HT-29 (cell line): ENCODE results near the gene PCIF1. TPM values are rescaled to one million over a fixed set of nuclear protein-coding genes. Genes with fewer than 3 reads are reported as not detected.
"Not testable (repeated sequence)": the region's sequence is repeated elsewhere in the genome, so short reads cannot be mapped to it uniquely, and the experiment has no call there.

ENCODE experiments used
- DNase-seq: peaks from one replicate; pipeline ENCODE4 v3.0.0-alpha.2; 2015; ENCODE audit warnings: low spot score
- total RNA-seq: library from RNA; depleted of rRNA; stranded (reverse); fragments of >200 nt; shearing (Covaris generic); gene quantifications from 2 replicates; pipeline ENCODE4 v1.2.3, GENCODE V29; 2014; rRNA removed

The PCIF1 gene
- total RNA-seq, 1 experiment from 2014 or later: 31.7 TPM

DNA sequence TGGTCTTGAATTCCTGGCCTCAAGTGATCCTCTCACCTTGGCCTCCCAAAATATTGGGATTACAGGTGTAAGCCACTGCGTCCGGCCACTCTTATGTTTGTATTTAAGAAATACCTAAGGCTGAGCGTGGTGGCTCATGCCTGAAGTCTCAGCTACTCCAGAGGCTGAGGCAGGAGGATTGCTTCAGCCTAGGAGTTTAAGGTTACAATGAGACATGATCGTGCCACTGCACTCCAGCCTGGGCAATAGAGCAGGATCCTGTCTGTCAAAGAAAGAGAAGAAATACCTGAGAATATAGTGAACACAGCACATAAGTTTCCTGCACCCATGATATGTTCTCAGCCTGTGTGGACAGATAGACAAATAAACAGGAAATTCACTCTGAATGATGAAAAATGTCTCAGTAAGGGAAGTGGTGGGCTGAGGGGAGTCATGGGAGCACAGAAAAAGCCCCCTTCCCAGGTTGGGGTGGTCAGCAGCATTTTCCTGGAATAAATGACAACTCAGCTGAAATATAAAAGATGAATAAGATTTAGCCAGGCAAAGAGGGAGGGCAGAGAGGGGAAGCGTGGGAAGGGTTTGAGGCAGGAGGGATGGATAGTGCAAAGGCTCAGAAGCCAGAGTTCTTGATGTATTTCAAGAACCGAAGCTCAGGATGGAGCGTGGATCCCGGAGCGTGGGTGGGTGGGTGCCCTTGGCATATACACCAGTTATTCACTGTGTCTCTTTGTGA is 60.4 kb downstream of the PCIF1 start:
- no peak for DNase-seq

DNA sequence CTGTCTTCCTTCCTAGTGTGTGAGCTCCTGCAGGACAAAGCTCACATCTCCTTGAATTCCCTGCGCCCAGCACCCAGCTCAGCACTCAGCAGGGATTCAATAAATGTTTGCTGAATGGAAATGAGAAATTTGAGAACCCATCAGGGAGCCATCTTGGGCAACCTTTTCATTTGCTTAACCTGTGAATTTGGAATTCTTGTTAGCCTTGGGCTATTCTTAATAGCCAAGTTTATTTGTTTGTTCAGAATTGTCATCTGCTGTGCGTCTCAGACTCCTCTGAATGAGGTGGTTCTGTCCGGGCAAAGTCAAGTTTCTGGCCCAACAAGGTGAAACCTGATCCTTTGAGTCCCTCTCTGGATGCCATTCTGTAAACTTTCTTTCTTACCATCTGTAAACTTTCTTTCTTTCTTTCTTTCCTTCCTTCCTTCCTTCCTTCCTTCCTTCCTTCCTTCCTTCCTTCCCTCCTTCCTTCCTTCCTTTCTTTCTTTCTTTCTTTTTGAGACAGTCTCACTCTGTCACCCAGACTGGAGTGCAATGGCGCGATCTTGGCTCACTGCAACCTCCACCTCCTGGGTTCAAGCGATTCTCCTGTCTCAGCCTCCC is 61.1 kb downstream of the PCIF1 start:
- not testable (repeated sequence) for DNase-seq

DNA sequence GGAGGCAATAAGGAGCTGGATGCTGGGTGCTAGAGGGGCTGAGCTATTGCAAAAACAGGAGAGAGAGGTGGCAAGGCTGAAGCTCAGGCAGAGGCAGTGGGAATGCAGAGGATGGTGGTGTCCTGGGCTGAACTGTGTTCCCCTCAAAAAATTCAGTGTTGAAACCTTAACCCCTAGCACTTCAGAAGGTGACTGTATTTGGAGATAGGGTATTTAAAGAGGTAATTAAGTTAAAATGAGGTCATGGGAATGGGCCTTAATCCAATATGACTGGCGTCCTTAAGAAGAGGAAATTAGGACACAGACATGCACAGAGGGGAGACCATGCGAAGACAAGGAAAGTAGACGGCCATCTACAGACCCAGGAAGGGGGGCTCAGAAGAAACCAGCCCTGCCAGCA is 62.7 kb downstream of the PCIF1 start:
- DNase-seq: no peak

Other genes starting within 250 kb of the PCIF1 start
- gene WFDC13, start 232.6 kb upstream of the PCIF1 start, total RNA-seq: not detected in 2 replicates
- not detected in 2 replicates for gene WFDC10B, start 229.7 kb upstream of the PCIF1 start, total RNA-seq
- not detected in 2 replicates for gene SPINT4, start 212.3 kb upstream of the PCIF1 start, total RNA-seq
- gene WFDC3, start 142.8 kb upstream of the PCIF1 start, total RNA-seq: not detected in 2 replicates
- gene DNTTIP1, start 142.7 kb upstream of the PCIF1 start, total RNA-seq: 26.2 and 33.2 TPM in 2 replicates
- 284 and 289 TPM in 2 replicates for gene UBE2C, start 122.0 kb upstream of the PCIF1 start, total RNA-seq
- gene TNNC2, start 107.4 kb upstream of the PCIF1 start, total RNA-seq: 0.15 and 0.18 TPM in 2 replicates
- 30.8 and 31.2 TPM in 2 replicates for gene SNX21, start 100.9 kb upstream of the PCIF1 start, total RNA-seq
- gene ACOT8, start 77.3 kb upstream of the PCIF1 start, total RNA-seq: 93.1 and 95.4 TPM in 2 replicates
- gene ZSWIM3, start 77.1 kb upstream of the PCIF1 start, total RNA-seq: 2.3 and 2.9 TPM in 2 replicates
- gene ZSWIM1, start 53.5 kb upstream of the PCIF1 start, total RNA-seq: 16.1 and 20.2 TPM in 2 replicates
- 7.1 and 10.4 TPM in 2 replicates for gene SPATA25, start 47.1 kb upstream of the PCIF1 start, total RNA-seq
- 8.9 and 11.4 TPM in 2 replicates for gene NEURL2, start 43.5 kb upstream of the PCIF1 start, total RNA-seq
- 151 and 162 TPM in 2 replicates for gene CTSA, start 43.3 kb upstream of the PCIF1 start, total RNA-seq
- gene PLTP, start 22.5 kb upstream of the PCIF1 start, total RNA-seq: 1.0 and 2.1 TPM in 2 replicates
- 39.2 and 44.8 TPM in 2 replicates for gene ZNF335, start 37.5 kb downstream of the PCIF1 start, total RNA-seq
- not detected in 2 replicates for gene MMP9, start 74.2 kb downstream of the PCIF1 start, total RNA-seq
- not detected in 2 replicates for gene SLC12A5, start 94.5 kb downstream of the PCIF1 start, total RNA-seq
- 20.3 and 21.0 TPM in 2 replicates for gene NCOA5, start 155.3 kb downstream of the PCIF1 start, total RNA-seq
- not detected in 2 replicates for gene CD40, start 183.6 kb downstream of the PCIF1 start, total RNA-seq